Stimulated activated naive B cell treated with anti-CD40 and anti-IgM and Interleukin-4, amounts not matched to agents 10 μg/mL and 1 μg/mL and 100 μg/mL, for 72 hours (primary cell): ENCODE results near the gene DAZAP1.

Source experiments
- ATAC-seq, 2 donors: fragments of 150-1000 bp; cut with Tn5 transposase; replicated peaks; 2 replicates each; pipeline ENCODE4 v1.10.0; 2021; ENCODE audit warnings: moderate library complexity in 1 of 2
- DNase-seq: peaks from one replicate; pipeline ENCODE4 v3.0.0; 2021
- H3K27ac Mint-ChIP-seq: one replicate; pipeline ENCODE4 v1.8.0; 2022; ENCODE audit warnings: mild to moderate bottlenecking, mixed read lengths
- H3K27me3 Mint-ChIP-seq, 2 donors: one replicate each; pipeline ENCODE4 v1.8.0; 2022; ENCODE audit warnings: mixed read lengths in 2 of 2
- H3K36me3 Mint-ChIP-seq, 2 donors: one replicate each; pipeline ENCODE4 v1.8.0; 2022; ENCODE audit warnings: mixed read lengths in 2 of 2, mild to moderate bottlenecking in 1 of 2
- H3K4me1 Mint-ChIP-seq, 2 donors: one replicate each; pipeline ENCODE4 v1.8.0; 2022; ENCODE audit warnings: mixed read lengths in 2 of 2, mild to moderate bottlenecking in 1 of 2
- H3K4me3 Mint-ChIP-seq, 2 donors: one replicate each; pipeline ENCODE4 v1.8.0; 2022; ENCODE audit warnings: mild to moderate bottlenecking in 2 of 2, mixed read lengths in 2 of 2, moderate library complexity in 1 of 2
- H3K9me3 Mint-ChIP-seq, 2 donors: one replicate each; pipeline ENCODE4 v1.8.0; 2022; ENCODE audit warnings: mixed read lengths in 2 of 2, mild to moderate bottlenecking in 1 of 2

Gene DAZAP1

DNA sequence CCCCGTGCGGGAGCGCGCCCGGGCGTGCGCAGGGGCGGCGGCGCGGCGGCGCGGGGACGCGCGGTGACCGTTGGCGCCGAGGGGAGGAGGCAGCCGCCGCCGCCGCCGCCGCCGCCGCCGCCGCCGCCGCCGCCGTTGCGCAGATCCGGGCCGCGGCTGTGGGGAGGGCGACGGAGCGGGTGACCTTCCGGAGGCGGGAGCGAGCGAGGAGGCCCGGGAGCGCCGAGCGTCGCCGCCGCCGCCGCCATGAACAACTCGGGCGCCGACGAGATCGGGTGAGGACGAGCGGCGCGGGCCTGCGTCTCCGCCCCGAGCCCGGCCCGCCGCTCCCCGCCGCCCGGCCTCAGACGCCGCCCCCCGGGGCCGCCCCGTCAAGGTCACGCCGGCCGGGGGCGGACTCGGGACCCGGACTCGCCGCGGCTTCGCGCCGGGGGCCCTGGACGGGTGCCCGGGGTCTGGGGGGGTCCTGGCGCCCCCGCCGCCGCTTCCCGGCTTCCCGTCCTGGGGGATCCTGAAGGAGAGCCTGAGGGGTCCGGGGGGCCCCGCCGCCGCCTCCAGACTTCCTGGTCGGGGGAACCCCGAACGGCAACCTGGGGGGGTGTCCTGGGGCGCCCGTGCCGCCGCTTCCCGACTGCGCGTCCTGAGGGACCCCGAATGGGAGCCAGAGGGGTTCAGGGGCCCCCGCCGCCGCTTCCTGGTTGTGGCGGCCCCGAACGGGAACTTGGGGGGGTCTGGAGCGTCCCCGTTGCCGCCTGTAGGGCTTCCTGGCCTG lies at the start of gene DAZAP1:
Gene DAZAP1, plus strand, starts transcription at position 59 of the 772 bp plus-strand sequence. Its CDS starts 188 bp downstream, at position 247.
- Mint-ChIP-seq H3K36me3 (peaks cover 16 to 24% of the 10 kb centered on the region in 2 donors), H3K27ac (peak within 1 kb of the TSS; percentile 86), H3K9me3 (no peaks in the 10 kb centered on the region), H3K27me3 (peaks cover 6 to 9% of the 10 kb centered on the region in 2 donors), H3K4me1 (peaks cover 39 to 54% of the 10 kb centered on the region in 2 donors), H3K4me3 (peak within 1 kb of the TSS; percentile 92 to 94)
- peak; percentile 37 for DNase-seq
- ATAC-seq, result peak; percentile 0 to 1

DNA sequence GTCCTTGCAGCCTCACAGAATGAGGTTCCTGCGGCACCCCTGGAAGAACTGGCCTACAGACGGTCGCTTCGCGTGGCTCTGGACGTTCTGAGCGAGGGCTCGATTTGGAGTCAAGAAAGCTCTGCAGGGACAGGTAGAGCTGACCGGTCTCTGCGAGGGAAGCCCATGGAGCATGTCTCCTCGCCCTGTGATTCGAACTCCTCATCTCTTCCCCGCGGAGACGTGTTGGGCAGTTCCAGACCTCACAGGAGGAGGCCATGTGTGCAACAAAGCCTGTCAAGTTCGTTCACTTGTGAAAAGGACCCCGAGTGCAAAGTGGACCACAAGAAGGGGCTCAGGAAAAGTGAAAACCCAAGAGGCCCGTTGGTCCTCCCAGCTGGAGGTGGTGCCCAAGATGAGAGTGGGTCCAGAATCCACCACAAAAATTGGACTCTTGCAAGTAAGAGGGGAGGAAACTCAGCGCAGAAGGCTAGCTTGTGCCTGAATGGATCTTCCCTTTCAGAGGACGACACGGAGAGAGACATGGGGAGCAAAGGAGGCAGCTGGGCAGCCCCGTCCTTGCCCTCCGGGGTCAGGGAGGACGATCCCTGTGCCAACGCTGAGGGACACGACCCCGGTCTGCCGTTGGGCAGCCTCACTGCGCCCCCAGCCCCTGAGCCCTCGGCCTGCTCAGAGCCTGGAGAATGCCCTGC lies 47.1 kb upstream of the DAZAP1 start:
- H3K27ac Mint-ChIP-seq, result no peak overlapping the region
- H3K36me3 Mint-ChIP-seq, result peaks cover 45 to 80% of the 10 kb centered on the region in 2 donors

DNA sequence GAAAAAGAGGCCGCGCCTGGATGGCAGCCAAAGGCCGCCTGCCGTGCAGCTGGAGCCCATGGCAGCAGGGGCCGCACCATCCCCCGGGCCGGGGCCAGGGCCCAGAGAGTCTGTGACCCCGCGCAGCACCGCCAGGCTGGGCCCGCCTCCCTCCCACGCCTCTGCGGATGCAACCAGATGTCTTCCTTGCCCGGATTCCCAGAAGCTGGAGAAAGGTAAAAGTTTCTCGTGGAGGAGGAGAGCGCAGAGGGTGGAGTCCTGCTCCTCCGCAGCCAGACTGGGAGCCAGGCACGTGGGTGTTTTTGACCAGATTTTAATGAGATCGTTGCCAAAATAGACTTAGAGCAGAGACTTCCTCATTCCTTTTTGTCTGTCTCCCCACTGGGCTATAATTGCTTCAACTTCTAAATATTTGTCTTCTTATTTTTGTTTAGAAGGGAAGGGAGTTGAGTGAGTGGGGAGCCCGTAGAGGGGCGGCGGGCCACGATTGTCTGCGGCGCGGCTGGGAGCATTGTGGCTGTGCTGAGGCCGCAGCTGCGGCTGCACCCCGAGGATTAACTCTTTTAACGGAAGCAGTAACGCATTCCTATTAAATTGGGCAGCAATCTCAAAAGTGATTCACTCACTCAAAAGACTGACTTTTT lies 46.4 kb upstream of the DAZAP1 start:
- Mint-ChIP-seq H3K4me1 (peaks cover 31 to 50% of the 10 kb centered on the region in 2 donors), H3K9me3 (no peaks in the 10 kb centered on the region), H3K36me3 (peaks cover 48 to 77% of the 10 kb centered on the region in 2 donors), H3K4me3 (peak overlapping the region in 1 of 2 donors; percentile 25), H3K27ac (no peak overlapping the region), H3K27me3 (no peaks in the 10 kb centered on the region)
- ATAC-seq (no peak), DNase-seq (no peak)

More for the DNA sequence above, 47.1 kb upstream of the DAZAP1 start:
- DNase-seq, result no peak
- Mint-ChIP-seq H3K9me3 (no peaks in the 10 kb centered on the region), H3K27me3 (no peaks in the 10 kb centered on the region), H3K4me1 (peaks cover 37 to 56% of the 10 kb centered on the region in 2 donors), H3K4me3 (no peak overlapping the region)
- no peak for ATAC-seq

DNA sequence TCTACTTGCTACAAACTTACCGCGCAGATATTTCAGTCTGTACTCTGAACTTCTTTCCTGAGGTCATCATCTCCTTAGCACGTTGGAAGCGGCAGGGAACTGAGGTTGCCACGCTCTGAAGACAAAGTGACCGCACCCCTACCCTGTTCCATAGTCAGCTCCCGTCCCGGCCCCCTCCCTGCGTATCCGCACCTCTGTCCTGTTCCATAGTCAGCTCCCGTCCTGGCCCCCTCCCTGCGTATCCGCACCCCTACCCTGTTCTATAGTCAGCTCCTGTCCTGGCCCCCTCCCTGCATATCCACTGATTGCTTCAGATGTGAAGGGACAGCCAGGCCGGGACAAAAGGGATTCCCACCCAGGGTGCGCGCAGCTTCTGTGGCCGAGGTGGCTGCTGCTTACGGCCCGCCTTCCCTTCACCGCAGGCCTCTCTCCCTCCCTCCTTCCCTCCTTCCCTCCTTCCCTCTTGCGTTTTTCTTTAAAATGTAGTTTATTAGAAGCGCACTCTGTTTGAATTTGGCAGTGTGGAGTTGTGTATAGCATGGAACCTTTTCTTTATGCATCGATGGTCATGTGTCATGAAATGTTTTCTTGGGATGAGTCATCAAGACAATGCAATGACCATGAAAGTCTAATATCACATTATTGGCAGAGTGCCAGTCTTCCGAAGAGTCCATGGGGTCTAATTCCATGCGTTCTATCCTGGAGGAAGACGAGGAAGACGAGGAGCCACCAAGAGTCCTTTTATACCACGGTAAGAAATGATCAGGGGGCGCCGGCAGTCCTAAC lies 45.6 kb upstream of the DAZAP1 start:
- peaks cover 54 to 85% of the 10 kb centered on the region in 2 donors for H3K36me3 Mint-ChIP-seq
- H3K4me3 Mint-ChIP-seq, result peak overlapping the region; percentile 49 to 66
- H3K9me3 Mint-ChIP-seq, result no peaks in the 10 kb centered on the region
- ATAC-seq (peak; percentile 67 to 68), DNase-seq (no peak)
- peaks cover 28 to 49% of the 10 kb centered on the region in 2 donors for H3K4me1 Mint-ChIP-seq
- no peaks in the 10 kb centered on the region for H3K27me3 Mint-ChIP-seq
- peak overlapping the region; percentile 51 for H3K27ac Mint-ChIP-seq

DNA sequence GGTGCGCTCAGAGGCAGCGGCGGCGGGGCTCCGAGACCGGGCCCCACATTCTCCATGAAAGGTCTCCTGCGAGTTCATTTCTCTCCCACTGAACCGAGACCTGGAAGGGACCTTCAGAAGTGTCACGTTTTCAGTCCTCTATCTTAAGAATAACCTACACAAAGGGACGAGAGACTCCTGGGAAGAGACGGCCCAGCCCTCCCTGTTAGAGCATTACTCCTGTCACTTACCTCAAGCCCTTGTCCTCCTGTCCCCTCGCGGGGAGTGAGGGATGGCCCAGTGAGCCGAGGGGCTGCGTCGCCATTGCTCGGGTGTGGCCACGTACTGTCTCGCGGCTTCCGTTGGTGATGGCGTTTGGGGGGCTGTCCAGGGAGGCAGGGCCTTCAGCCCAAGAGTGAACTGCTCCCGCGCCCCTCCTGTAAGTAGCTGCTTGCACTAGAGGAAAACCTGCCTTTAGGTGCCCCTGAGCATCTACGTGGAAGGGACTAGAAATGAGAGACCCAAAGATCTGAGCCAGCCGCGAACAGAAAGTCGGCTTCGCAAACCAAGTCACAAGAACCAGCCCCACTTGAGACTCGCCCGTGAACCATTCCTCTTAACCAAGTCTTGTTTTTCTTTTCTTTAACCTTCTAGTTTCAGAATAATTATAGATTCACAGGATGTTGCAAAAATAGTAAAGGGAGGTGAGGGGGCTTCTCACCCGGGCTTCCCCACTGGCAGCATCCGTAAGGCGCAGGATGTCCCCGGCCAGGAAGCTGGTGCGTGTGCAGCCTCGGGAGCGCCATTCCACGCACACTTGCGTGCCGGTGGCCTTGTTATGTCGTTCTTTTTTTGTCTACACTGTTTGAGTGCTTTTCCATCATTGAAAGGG lies 44.8 kb upstream of the DAZAP1 start:
- H3K36me3 Mint-ChIP-seq, result peaks cover 56 to 85% of the 10 kb centered on the region in 2 donors
- H3K4me1 Mint-ChIP-seq, result peaks cover 29 to 56% of the 10 kb centered on the region in 2 donors

DNA sequence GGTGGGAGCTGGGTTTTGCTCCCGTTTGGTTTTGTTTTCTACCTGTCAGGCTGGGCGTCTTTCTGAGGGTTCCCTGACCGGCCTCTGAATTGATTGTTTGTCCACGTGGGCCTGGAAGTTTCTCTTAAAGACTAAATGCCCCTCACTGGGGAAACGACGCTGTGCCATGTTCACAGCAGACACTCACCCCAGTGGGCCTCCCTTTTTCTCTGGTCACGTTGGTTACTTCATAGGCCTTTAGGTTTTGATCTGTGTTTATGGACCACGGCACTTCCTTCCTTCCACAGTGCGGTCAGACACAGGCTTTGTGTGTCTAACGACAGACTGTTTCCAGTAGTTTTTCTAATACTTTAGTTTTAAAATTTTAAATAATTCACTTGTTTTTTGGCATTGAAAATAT lies 43.8 kb upstream of the DAZAP1 start:
- peaks cover 55 to 83% of the 10 kb centered on the region in 2 donors for H3K36me3 Mint-ChIP-seq
- no peak for DNase-seq
- H3K9me3 Mint-ChIP-seq, result no peaks in the 10 kb centered on the region
- no peaks in the 10 kb centered on the region for H3K27me3 Mint-ChIP-seq
- peak overlapping the region; percentile 51 for H3K27ac Mint-ChIP-seq
- ATAC-seq, result peak; percentile 41 to 58
- peak overlapping the region; percentile 62 to 74 for H3K4me3 Mint-ChIP-seq
- H3K4me1 Mint-ChIP-seq, result peaks cover 29 to 56% of the 10 kb centered on the region in 2 donors

More for the DNA sequence above, 44.8 kb upstream of the DAZAP1 start:
- DNase-seq (no peak), ATAC-seq (peak in 1 of 2 donors; percentile 26)
- Mint-ChIP-seq H3K9me3 (no peaks in the 10 kb centered on the region), H3K27me3 (no peaks in the 10 kb centered on the region), H3K4me3 (peak overlapping the region; percentile 66 to 74), H3K27ac (peak overlapping the region; percentile 51)

DNA sequence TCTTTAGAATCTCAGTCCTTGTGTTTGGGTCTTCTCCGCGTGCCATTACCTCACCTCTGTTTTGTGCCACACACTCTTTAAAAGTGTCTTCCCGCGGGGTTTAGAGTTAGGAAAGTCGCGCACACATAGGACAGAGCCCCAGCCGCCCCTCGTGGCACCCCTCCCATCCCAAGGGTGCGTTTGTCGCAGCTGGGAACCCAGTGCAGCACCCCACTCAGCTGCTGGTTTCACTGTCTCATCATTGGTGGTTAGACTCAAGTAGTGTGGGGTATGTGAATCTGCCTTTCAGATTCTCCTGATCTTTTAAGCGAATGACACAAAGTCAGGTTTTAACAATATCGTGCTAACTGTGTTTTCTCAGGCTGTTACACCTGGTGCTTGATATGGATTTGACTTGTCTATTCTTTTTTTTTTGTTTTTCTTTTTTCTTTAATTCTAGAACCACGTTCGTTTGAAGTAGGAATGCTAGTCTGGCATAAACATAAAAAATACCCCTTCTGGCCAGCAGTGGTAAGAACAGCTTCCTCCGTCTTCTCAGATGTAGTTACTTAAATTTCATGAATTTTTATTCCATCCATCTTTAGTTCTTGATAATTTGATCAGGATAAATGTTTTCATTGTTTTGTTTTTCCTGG lies 43.2 kb upstream of the DAZAP1 start:
- Mint-ChIP-seq H3K4me3 (peak overlapping the region; percentile 64 to 69), H3K9me3 (no peaks in the 10 kb centered on the region), H3K27ac (peak overlapping the region; percentile 86), H3K27me3 (no peaks in the 10 kb centered on the region), H3K4me1 (peaks cover 29 to 56% of the 10 kb centered on the region in 2 donors), H3K36me3 (peaks cover 51 to 78% of the 10 kb centered on the region in 2 donors)
- DNase-seq (no peak), ATAC-seq (peak; percentile 62 to 70)

DNA sequence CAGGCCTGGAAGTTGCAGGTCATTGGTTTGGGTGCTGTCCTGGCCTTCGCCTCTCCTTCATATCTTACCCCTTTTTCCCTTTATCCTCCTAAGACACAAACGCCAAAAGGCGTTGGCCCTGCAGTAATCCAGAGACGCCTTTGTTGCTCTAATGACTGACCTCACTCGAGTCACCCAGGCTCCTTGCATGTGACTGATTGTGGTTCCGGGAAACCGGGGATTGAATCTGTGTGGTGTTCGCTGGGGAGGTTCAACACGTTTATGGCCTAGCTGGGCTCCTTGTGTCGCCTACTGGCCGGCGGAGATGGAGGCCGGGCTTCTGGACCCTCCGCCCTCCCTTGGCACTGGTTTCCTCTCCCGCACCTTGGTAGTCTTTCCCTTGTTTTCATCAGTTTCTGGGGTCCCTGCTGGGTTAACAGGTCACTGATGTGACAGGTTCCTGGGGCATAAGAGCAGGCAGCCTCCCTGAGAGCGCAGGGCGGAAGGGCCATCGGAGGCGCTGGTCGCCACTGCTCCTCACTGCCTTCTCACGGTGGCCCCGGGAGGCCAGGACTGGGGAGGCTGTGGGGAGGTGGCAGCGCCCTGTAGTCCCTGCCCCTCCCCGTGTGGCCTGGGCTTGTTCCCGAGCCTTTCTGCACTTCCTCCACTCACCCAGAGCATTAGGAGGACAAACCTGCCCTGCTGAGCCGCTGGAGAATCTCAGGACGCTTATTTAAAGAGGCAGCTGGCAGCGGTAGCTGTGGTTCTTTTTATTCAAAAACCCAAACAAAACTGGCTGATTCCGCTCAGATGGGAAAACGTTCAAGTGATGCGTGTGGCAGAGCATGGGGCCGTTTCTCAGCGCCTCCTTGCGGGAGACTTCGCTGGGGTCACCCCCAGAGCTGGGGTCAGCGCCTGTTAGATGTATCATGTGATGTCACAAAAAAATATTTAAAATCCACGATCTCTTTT lies 41.8 kb upstream of the DAZAP1 start:
- Mint-ChIP-seq H3K9me3 (no peaks in the 10 kb centered on the region), H3K4me1 (peaks cover 29 to 51% of the 10 kb centered on the region in 2 donors), H3K4me3 (no peak overlapping the region), H3K27ac (no peak overlapping the region), H3K27me3 (no peaks in the 10 kb centered on the region), H3K36me3 (peaks cover 47 to 71% of the 10 kb centered on the region in 2 donors)
- no peak for ATAC-seq
- no peak for DNase-seq

DNA sequence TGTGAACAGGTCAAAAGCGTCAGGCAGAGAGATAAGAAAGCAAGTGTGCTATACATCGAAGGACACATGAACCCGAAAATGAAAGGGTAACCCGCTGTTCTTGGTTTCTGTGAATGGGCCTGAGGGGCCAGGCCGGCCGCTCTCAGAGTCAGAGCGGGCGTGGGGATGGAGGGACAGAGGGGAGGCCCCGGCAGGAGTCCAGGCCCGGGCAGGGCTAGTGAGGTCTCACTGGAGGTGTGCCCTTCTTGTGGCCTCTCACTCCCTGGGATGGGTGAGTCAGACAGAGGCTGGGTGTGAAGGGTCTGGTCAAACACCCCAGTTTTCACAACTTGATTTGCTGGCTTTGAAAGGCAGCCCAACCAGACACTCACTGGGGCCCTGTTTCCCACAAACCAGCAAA lies 41.1 kb upstream of the DAZAP1 start:
- ATAC-seq (no peak), DNase-seq (no peak)
- H3K9me3 Mint-ChIP-seq, result no peaks in the 10 kb centered on the region
- H3K27me3 Mint-ChIP-seq, result no peaks in the 10 kb centered on the region
- peaks cover 27 to 44% of the 10 kb centered on the region in 2 donors for H3K4me1 Mint-ChIP-seq
- H3K36me3 Mint-ChIP-seq, result peaks cover 47 to 65% of the 10 kb centered on the region in 2 donors
- H3K27ac Mint-ChIP-seq, result no peak overlapping the region
- no peak overlapping the region for H3K4me3 Mint-ChIP-seq

DNA sequence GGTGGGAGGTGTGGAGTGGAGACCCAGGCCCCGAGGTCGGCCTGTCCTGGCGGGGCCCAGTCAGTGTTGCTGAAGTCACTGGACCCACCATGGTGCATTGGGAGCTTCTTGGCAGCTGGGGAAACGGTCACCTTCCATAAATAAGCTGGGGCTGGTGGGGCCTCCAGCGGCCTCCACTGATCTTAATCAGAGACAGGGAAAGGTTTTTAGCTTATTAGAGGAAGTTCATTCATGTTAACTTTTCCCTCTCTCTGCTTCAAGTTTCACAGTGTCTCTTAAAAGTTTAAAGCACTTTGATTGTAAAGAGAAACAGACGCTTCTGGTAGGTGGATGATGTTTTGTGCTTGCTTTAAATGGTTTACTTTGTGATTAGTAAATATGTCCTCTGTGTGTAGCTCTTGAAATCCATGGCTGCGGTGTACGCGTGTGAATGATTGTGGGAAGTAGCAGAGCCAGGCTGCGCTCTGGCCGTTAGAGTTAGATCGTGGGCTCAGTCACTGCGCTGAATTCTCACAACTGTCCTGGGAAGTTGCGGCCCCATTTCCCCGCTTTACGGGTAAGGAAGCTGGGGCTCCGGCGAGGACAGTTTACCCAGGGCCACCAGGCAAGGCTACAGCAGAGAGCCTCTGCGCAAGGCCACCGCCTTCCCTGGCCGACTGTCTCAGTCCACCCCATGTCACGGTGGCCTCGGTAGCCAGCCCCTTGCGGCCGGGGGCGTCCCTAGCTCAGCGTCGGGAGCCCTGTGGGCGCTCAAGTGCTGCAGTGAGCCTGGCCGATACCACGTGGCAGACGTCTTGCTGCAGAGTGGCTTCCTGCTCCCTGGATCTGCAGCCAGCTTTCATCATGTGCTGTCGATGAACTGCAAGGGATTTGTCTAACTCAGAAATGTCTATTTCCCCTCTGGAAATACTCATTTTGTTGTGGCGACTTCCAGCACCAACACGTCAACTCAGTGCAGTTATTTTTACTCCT lies 40.2 kb upstream of the DAZAP1 start:
- no peaks in the 10 kb centered on the region for H3K27me3 Mint-ChIP-seq

DNA sequence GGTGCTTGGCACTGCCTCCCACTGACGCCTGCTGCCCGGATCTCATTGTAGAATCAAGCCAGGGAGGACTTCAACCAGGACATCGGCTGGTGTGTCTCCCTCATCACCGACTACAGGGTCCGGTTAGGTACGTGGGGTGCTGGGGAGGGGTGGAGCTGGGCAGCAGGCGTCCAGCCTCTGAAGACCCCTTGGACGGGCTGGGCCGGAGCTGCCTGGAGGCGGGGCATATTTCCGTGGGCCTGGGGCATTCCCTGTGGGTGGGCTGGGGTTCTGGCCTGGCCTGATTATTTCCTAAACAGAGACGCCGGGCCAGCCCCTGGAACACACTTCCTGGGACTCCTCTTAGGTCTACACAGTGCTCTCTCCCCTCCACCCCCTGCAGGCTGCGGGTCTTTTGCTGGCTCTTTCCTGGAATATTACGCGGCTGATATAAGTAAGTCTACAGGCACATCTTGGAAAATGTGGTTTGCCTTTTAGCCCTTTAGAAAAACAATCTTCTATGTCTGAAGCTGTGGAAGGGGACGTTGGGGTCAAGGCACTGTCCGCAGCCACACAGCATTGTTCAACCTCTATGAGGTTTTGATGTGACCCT lies 38.1 kb upstream of the DAZAP1 start:
- H3K9me3 Mint-ChIP-seq, result no peaks in the 10 kb centered on the region
- H3K27ac Mint-ChIP-seq, result no peak overlapping the region
- no peak overlapping the region for H3K4me3 Mint-ChIP-seq
- peaks cover 5 to 14% of the 10 kb centered on the region in 2 donors for H3K4me1 Mint-ChIP-seq
- ATAC-seq (no peak), DNase-seq (no peak)
- H3K36me3 Mint-ChIP-seq, result peaks cover 46 to 57% of the 10 kb centered on the region in 2 donors
- H3K27me3 Mint-ChIP-seq, result no peaks in the 10 kb centered on the region

More for the DNA sequence above, 40.2 kb upstream of the DAZAP1 start:
- Mint-ChIP-seq H3K36me3 (peaks cover 46 to 59% of the 10 kb centered on the region in 2 donors), H3K9me3 (no peaks in the 10 kb centered on the region), H3K4me3 (no peak overlapping the region), H3K27ac (peak overlapping the region; percentile 42), H3K4me1 (peaks cover 21 to 35% of the 10 kb centered on the region in 2 donors)
- ATAC-seq, result no peak
- DNase-seq, result no peak
